GM18520 (cell line): ENCODE data around the gene LTBP2.

ENCODE experiments used
- ATAC-seq: cut with Tn5 transposase; IDR thresholded peaks from one replicate; pipeline ENCODE4 v1.9.1; 2021; ENCODE audit not compliant: unreplicated experiment

The LTBP2 gene

DNA sequence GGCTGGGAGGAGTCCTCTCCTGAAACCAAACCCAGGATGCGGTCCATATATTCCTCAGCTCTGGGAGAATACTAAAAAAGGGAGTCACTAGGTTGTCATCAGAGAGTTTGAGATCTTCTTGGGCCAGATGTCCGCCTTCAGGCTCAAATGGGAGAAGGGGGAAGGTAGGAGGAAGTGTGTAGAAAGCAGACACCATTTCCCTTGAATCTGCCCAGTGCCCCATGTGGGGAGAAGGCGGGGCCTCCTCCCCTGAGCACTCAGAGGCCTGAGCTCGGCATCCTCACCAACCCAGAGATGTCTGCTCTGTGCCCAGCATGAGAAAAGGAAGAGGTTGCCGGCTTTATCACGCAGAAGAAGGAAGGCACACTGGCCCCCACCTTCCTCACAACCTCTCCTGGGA is 37.3 kb downstream of the LTBP2 start:
- no peak for ATAC-seq

DNA sequence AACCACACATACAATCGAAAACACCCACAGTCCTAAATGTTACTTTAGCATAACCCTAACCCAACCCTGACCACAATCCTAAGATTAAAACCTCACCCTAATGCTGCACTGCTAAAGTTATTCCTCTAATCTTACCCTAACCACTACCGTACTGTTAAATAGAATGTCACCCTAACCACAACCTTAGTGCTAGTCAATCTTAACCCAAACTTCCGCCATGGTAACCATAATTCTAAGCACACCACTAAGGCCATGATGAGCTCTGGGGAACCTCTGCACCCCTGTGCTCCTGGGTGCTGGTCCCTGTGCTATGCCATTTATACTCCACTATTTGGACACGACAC is 38.0 kb downstream of the LTBP2 start:
- no peak for ATAC-seq

DNA sequence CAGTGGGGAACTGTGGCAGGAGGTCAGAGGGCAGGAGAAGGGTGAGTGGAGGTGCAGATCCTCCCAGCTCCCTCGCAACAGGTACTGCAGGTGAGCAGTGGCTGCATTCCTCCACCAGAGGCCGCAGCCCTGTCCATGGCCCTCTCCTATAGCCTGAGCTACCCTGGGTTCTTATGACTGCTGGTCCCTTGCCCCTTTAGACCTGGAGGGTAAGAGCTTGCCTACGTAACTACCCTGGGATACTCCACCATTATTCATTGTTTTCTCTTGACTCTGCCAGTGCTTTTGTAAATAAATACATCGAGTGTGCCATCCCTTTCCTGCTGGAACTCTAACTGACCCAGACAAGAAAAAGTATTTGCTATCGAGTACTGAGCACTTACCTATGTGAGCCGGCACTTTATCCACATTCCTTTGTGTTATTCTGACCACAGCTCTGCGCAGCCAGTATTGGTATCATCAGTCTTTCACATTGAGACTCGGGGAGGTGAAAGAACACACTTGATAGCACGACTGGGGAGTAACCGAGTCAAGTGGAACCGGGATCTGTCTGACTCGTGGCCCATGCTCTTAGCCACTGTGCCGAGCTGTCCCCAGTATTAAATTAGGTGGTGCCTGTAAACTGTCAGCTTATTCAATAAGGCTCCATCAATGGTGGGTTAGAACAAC is 38.5 kb downstream of the LTBP2 start:
- ATAC-seq, result no peak

DNA sequence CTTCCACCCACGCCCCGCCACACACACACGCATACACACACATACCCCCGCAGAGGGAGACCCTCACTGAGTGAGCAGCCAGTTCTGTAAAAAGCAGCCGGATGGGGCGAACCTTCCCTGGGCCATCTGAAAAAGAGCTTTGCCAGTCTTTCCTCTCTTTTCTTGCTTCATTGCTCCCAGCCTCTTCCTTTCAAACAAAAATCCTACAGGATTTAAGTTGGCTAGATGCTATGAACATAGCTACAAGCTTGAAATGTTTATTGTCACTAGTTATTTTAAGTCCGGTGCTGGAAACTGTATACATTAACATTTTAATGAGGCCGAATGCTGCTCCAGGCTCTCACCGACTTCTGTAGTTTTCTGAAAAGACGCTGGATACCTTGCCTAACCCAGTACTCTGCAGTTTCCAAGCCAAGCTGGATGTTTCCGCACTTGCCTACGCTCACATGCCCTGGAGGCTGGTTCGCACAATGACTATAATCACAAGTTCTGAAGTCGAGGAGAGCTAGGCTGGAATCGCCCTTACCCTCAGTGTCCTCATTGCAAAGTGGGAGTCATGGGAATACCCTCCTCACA is 39.2 kb downstream of the LTBP2 start:
- ATAC-seq, result no peak

DNA sequence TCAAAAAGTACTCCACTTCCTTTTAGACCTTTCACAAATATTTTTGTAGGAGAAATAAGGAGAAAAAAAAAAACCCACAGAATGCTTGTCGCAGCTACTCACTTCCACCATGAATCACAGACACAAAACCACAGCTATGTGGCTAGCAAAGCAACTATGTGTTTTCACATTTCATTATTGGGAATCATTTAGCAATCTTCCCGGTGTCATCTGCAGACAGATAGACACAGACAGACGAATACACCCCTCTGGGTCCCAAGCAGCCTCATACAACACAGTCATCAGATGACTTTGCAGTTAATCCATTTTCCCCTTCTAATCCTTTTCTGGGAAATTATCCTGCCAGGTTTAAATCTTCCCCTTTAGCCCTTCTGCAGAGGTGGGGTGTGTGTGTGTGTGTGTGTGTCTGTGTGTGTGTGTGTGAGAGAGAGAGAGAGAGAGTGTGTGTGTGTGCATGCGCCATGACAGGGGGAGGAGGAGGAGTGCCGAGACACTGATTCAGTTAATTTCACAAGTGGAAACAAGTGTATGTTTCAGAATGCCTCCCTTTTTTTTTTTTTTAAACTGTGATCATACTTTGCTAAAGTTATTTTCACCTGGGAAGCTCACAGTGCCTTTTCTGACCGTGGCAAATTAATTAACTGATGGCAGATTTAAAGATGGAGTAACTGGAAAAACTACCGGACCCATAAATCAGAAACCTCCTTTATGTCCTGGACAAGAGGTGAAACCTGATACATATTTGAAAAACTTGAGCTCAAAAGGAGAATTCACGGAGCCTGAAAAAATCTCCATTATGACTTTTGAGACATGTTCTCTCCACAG is 39.9 kb downstream of the LTBP2 start:
- no peak for ATAC-seq

DNA sequence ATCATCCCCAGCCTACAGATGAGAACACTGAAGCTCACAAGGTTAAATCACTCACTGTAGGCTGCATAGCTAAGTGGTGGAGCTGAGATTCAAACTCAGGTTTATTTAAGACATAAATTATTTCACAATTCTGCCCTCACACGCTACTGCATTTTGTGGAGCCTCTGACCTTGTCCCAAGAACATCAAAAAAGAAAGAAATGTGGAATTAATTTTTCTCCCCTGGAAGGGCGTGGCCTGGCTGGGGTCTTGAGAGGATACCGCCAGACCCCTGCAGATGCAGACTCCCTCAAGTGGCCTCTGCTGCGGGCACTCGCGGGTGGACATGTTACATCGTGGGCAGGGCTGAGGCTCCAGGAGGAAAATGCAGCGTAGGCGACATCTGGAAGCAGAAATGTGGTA is 40.6 kb downstream of the LTBP2 start:
- no peak for ATAC-seq

DNA sequence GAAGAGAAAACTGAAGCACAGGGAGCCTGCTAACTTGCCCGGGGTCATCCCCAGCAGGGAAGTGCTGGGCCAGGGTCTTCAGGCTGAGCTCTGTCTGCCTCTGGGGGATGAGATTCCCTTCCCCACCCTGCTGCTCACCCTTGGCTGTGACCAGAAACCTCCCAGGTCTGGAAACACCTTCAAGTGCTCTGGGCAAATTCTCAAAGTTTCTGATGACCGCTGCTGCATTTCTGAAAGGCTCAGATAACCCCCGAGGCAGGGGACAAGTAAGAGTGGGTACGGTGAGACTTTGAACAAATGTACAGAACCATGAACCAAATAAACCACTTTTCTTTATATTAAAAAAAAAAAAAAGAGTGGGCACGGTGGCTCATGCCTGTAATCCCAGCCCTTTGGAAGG is 41.3 kb downstream of the LTBP2 start:
- ATAC-seq, result no peak

DNA sequence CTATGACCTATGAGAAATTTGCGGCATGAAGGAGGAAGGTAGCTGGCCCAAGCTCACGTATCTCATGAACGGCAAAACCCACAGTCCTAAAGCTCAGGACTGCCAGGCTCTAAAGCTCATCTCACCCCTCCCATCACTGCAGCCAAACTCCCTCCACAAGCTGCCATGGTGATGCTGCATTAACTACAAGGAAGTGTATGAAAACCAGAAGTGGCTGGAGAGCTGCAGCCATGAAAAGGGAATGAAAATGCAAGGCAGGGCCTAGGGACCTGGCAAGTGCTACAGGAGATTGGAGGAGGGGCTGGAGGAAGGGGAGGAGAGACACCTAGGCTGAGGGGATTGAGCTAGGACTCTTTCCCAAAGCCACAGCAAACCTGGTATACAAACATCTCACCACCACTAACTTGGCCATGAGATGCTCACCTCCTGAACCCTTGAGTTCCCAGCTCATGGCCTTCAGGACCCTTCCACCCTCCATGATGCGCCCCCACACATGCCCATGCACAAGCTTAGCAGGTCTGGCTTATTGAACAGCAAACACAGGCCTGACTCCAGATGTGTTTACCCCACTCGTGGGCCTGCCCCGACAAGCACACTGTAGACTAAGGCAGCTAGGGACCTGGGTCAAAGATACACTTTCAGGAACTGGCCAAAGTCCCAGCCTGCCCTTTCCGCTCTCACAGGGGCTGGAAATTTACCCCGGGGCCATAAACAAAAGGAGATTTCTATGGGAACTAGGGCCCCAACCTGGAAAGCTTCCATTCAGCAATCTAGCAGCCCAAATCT is 42.0 kb downstream of the LTBP2 start:
- ATAC-seq, result no peak

DNA sequence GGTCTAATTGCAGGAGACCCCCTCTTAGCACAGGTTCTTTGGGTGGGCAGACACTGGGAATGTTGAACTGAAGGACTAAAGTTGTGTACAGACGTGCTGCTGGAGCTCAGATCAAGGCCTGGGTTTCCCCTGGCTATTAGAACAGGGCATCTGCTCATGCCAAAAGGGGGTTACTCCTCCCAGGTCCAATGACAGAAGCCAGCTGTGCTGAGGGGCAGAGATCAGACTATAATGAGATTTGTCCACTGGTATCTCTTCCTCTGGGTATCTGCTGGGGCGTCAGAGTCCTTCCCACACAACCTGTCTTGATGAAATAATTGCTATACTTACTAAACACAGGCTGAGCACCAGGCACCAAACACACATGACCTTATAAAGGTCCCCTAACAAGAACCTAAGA is 42.6 kb downstream of the LTBP2 start:
- ATAC-seq, result no peak

DNA sequence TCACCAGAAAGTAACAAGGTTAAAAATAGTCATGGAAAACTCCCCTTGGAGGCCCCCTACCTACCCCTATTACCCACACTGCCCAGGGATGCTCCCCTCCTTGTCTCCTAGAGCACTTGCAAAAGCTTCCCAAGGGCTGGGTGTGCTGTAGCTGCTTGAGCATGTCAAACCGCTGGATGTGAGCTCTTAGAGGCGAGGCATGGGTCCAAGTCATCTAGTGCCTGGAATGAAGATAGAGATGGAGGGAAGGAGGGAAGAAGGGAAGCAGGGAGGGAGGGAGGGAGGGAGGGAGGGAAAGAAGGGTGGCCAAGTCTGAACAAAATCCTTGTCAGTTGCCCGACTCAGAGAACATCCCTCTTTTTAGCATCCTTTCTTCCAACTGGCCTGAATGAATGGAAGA is 43.1 kb downstream of the LTBP2 start:
- ATAC-seq, result no peak

DNA sequence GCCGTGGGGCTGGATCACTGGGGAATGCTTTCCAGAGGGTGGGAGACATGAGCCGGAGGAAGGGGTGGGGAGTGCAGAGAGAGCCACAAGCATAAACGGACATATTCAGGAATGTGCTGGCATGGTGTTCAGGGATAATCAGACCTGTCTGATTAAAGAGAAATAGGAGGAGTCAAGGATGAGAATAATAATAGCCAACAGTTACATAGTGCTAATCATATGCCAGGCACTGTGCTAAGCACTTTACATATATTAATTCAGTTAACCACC is 43.7 kb downstream of the LTBP2 start:
- no peak for ATAC-seq

DNA sequence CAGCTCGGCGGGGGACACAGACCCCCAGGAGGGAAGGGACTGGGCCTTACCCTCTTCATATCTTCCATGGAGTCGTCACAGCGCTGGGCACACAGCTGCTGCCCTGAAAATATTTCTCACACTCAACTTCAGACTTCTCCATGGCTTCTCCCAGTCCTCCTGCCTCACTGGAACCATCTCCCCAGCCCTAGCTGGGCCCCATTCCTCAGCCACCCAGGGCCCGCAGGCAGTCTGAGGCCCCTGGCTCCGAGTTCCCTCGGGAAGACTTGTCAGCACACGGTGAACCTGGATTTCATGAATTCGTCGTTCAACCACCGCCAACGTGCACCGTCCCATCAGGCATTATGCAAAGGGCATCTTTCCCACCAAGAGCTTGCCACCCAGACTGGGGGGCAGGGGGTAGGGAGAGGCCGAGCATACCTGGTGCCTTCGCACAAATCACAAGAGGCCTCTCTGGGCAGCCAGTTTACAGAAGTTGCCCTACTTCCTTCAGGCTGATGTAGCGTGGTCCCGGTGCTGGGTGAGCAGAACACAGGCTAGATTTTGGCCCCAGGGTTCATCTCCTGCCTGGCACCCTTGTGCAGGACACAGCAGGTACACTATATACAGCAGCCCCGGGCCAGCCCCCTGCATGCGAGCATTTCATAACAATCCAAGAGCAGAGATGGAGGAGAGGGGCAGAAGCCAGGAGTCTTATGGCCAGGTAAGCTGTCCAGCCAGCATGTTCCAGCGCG is 44.2 kb downstream of the LTBP2 start:
- ATAC-seq, result no peak

DNA sequence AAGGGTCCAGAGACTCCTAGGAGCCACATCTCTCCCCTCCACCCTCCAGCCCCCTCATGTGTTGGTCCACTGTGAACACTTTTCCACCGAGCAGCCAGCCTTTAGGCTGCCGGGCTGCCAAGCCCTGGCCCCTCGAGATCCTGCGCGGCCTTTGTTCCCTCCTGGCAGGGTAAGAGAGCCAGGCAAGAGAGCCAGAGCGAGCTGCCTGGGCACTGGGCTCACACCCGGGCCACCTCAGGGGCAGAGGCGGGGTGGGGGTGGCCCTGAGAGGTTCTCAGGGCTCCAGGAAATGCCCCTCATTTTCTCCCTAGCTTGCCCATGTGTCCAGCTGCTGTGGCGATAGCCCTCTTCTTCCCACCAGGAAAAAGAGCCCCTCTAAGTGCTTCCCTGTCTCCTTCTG is 44.8 kb downstream of the LTBP2 start:
- ATAC-seq, result no peak

DNA sequence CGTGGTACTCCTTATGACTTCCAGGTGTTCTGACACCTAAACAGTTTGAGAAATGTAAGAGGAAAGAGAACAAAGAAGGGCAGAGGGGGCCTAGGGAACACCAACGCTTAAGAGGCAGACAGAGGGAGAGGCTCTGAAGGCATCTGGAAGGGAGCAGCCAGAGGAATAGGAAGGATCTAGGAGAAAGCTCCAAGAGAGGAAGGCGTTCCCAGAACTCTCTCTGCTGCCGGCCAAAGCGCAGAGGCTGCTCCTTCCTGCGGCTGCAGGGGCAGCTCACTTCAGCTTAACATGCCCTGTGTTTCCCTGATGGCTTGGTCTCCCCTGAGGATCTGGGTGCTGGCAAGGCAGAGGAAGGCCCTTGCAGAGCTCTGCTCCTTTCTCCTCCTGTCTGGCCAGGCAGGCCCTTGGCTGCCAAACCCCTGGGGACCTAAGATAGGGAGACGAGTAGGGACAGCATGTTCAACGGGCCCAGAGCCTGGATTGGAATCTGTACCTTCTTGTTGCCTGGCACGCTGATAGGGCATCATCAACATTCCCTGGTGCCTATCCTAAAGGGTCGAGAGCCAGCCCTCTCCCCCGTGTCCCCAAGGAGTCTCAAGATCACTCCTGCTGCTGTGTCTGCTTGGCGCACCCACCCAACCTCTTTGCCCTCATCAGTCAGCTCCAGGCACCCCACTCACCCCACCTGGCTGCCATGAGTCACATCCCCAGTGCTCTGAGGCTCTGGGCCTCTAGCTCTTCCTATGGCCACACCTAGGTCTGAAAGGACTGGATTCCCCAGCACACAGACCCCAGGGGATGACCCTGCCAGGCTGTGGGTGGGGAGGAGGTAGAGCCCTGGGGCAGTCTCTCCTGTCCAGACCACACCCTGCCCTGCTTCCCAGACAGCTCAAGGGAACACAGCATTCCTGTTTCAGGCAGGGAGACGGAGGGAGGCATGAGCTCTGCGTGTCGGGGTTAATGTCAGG is 45.6 kb downstream of the LTBP2 start:
- ATAC-seq, result no peak

DNA sequence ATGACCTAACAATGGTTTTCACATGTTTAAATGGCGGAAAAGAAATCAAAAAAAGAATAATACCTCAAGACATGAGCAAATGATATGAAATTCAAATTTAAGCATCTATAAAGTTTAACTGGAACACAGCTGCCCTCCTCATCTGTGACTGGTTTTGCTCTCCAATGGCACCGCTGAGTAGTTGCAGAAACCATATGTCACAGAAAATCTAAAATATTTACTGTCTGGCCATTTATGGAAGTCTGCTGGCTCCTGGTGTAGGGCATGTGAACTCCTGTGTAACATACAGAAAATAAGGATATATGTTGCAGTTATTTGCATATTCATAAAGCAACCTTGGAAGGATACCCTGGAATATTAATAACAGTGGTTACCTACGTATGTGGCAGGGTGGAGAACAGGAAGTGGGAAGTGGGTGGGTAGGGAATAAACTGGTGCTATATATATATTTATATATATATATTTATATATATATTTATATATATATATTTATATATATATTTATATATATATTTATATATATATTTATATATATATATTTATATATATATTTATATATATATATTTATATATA is 48.4 kb downstream of the LTBP2 start:
- no peak for ATAC-seq

DNA sequence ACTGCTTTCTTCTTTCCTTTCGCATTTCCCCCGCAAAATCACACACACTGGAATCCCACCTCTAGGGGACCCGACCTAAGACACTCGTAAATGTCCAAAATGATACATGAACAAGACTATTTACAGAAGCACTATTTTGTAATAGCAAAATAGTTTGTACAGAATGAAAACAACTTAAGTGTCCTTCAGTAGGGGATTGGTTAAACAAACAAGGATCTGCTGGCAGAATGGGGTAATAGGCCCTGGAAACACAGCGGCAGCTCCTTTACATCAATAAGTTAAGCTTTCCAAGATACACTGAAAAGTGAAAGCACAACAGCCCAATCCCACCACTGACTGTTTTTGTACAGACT is 48.8 kb downstream of the LTBP2 start:
- ATAC-seq, result no peak

DNA sequence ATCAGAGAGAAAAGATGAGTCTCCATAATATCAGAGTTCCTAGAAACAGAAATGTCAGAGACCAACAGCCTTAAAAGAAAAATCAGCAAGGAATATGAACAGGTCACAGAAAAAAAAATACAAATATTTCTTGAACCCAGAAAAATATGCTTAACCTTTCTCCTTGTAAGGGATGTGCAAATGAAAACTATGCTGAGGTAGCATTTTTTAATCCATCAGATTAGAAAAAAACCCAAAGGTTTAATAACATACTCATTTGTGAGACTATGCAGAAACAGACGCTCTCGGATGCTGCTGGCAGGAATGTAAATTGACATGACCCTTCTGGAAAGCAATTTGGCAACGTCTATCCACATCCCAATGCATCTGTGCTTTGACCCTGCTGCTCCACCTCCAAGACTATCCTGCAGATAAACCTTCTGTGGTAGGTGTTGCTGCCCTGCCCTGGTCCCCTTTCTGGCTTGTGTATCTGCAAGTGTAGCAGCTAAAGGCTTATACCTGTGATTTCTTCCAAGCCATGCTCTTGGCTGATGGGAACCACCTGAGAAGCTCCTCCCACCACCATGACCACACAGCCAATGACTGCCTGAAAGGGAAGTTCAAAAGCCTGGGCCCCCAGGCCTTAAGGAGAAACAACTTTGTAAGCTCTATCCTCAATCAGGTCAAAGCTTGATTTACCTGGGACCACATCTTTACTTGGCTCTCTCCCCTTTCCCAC is 49.4 kb downstream of the LTBP2 start:
- no peak for ATAC-seq

DNA sequence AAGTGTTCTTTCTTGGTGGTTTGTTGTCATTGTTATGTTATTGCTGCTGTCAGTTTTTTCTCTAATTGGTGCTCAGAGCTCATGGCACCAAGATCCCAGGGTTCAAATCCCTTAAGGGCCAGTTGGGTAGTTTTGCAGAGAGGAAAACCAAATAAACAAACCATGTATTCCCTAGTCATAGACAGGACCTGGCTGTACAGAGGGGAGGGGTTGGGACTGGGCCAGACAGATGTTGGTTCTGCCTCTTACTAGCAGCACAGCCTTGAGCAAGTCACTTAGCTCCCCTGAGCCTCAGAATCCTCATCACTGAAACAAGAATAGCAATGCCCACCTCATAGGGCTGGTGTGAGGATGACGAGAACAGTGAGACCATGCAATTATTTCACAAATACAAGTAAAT is 53.4 kb downstream of the LTBP2 start:
- no peak for ATAC-seq

DNA sequence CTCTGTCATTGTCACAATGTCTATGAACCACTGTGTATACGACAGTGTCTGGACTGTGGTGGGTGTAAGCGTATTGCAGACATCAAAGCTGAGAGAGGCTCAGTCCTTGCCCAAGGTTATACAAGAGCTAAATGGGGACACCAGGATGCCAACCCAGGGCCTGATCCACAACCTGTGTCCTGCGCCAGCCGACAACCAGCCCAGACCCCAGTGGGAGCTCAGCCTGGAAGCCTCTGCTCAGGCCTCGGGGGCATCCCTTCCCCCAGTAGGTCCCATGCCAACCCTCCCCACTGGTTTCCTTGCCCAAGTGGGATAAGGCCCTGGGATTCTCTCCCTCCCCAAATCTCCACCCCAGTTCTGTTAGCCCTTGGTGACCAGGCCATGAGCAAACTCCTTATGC is 54.3 kb downstream of the LTBP2 start:
- no peak for ATAC-seq
